ENCODE results near the gene CCDC201. TPM values are rescaled to one million over a fixed set of nuclear protein-coding genes. Genes with fewer than 3 reads are reported as not detected.

Gene CCDC201
- polyA plus RNA-seq (2011; rRNA removed) (not detected in 2 replicates), polyA minus RNA-seq (2011; rRNA and poly(A)+ RNA removed) (not detected in 2 replicates)

GRCh38 chr7:45873035-45873354, at the start of gene CCDC201:
TSS of gene CCDC201 (minus strand) at chr7:45873082. CDS start at chr7:45873007, 75 bp downstream.
- ChIA-PET CTCF (interaction anchor here (0.7 kb wide), 2 partner anchors 195 to 1695 kb away, joined by 3 read pairs; no protein-coding TSS in a partner anchor), POLR2A (no interaction called here)
- no peak within 1 kb of the TSS for H3K27ac ChIP-seq (ENCODE audit: low read depth, low read length)
- no peaks in the 10 kb centered on the region for H3K27me3 ChIP-seq (ENCODE audit: control insufficient read depth, insufficient read depth, low read length)
- peaks cover 12% of the 10 kb centered on the region for H3K9me3 ChIP-seq (ENCODE audit: control insufficient read depth, insufficient read depth, low read length)
- TF ChIP-seq CTCF (IDR thresholded peaks at IDR 0.05; ENCODE audit: low read depth, low read length) = no peak
- H3K4me3 ChIP-seq (ENCODE audit: low read depth, low read length) = no peak within 1 kb of the TSS
- DNase-seq (ENCODE audit: low read depth, low spot score) = no peak

GRCh38 chr7:45921699-45922519, 49.0 kb upstream of the CCDC201 start:
- ChIA-PET POLR2A (interaction anchor here (0.8 to 1.5 kb wide), 3 partner anchors 13 to 1159 kb away, joined by 4 to 5 read pairs (median 5); no protein-coding TSS in a partner anchor), CTCF (interaction anchor here (0.6 to 9.5 kb wide), 108 partner anchors 9 to 1332 kb away, joined by 3 to 167 read pairs (median 4); no protein-coding TSS in a partner anchor)
- DNase-seq (ENCODE audit: low read depth, low spot score) = no peak
- Histone ChIP-seq H3K27me3 (ENCODE audit: control insufficient read depth, insufficient read depth, low read length) (no peaks in the 10 kb centered on the region), H3K9me3 (ENCODE audit: control insufficient read depth, insufficient read depth, low read length) (no peaks in the 10 kb centered on the region), H3K4me3 (ENCODE audit: low read depth, low read length) (peak overlapping the region; percentile 67), H3K27ac (ENCODE audit: low read depth, low read length) (no peak overlapping the region)
- peak; percentile 99 for TF ChIP-seq CTCF (IDR thresholded peaks at IDR 0.05; ENCODE audit: low read depth, low read length)

DNA sequence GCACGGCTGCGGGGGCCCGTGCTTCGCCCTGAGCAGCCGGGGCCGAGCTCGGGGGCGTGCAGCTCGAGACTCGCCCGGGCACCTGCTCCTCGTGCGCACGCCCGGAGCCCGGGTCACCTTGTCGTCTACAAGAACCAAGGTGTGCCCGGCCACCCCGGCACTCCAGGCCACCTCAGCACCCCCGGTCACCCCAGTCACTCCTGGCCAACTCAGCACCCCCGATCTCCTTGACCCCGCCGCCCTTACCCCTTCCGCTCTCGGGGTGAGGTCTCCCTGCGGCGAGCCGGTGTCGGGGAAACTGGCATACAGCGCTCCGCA, 48.5 kb upstream of the CCDC201 start:
- ChIA-PET POLR2A (interaction anchor here (0.6 to 1.5 kb wide), 9 partner anchors 13 to 1160 kb away, joined by 3 to 8 read pairs (median 5); no protein-coding TSS in a partner anchor), CTCF (interaction anchor here (0.6 to 9.5 kb wide), 18 partner anchors 30 to 1330 kb away, joined by 3 to 167 read pairs (median 9); no protein-coding TSS in a partner anchor)
- no peaks in the 10 kb centered on the region for H3K9me3 ChIP-seq (ENCODE audit: control insufficient read depth, insufficient read depth, low read length)
- DNase-seq (ENCODE audit: low read depth, low spot score) = no peak
- no peak for TF ChIP-seq CTCF (IDR thresholded peaks at IDR 0.05; ENCODE audit: low read depth, low read length)
- no peaks in the 10 kb centered on the region for H3K27me3 ChIP-seq (ENCODE audit: control insufficient read depth, insufficient read depth, low read length)
- H3K4me3 ChIP-seq (ENCODE audit: low read depth, low read length) = peak overlapping the region; percentile 67
- no peak overlapping the region for H3K27ac ChIP-seq (ENCODE audit: low read depth, low read length)

DNA sequence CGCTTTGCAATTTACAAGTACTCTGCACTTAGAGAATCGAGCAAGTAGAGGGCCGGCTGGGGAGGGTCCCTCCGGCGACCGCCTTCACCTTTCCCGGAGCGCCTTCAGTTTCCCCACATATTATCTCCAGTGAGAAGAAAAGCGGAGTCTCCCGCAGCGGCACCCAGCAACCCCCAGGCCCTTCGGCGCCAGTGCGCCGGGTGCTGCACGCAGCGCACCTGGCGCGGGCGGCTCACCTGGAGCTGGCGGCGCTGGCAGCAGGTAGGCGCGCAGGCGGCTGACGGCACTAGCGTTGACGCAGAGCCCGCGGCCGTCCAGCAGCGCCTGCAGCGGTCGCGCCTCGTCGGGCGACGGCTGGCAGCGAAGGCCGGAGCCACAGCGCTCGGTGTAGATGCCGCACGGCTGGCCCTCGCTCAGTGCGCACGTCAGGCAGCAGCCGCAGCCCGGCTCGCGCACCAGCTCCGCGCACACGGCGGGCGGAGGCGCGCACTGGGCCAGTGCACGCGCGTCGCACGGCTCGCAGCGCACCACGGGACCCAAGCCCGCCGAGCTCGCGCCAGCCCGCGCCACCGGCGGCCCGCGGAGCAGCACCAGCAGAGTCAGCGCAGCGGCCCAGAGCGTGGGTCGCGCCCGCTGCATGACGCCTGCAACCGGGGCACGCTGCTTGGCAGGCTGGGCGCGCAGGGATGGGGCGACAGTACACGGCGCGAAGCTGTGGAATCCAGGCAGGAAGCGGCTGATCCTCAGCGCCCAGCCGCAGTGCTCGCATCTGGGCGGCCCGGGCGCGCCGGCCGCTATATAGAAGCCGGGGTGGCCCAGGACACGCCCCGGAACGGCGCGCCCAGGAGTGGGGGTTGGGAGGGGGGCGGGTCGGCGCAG, 47.9 kb upstream of the CCDC201 start, which contains the start of gene IGFBP3:
Gene IGFBP3 (minus strand): TSS at position 771 of the 879 bp plus-strand sequence. CDS start 132 bp downstream, at position 639.
- DNase-seq (ENCODE audit: low read depth, low spot score) = no peak
- Histone ChIP-seq H3K27me3 (ENCODE audit: control insufficient read depth, insufficient read depth, low read length) (no peaks in the 10 kb centered on the region), H3K4me3 (ENCODE audit: low read depth, low read length) (peak within 1 kb of the TSS; percentile 67), H3K27ac (ENCODE audit: low read depth, low read length) (no peak within 1 kb of the TSS), H3K9me3 (ENCODE audit: control insufficient read depth, insufficient read depth, low read length) (no peaks in the 10 kb centered on the region)
- ChIA-PET POLR2A (interaction anchor here (0.6 to 1.5 kb wide), 10 partner anchors 12 to 1160 kb away, joined by 3 to 8 read pairs (median 4); no protein-coding TSS in a partner anchor), CTCF (interaction anchor here (0.6 to 9.5 kb wide), 16 partner anchors 50 to 1330 kb away, joined by 3 to 167 read pairs (median 6); no protein-coding TSS in a partner anchor)
- TF ChIP-seq CTCF (IDR thresholded peaks at IDR 0.05; ENCODE audit: low read depth, low read length) = no peak

All from AG04450 (cell line).